Activated naive CD4-positive, alpha-beta T cell treated with anti-CD3 and anti-CD28 coated beads, Interleukin-2, amount 50 U/mL, for 24 hours (primary cell): ENCODE data around the gene PLEKHM1.

Source experiments
- H3K27ac Mint-ChIP-seq: one replicate; pipeline ENCODE4 v1.8.0; 2021; ENCODE audit warnings: mild to moderate bottlenecking, mixed read lengths
- H3K27me3 Mint-ChIP-seq: one replicate; pipeline ENCODE4 v1.8.0; 2021; ENCODE audit warnings: mixed read lengths
- H3K36me3 Mint-ChIP-seq: one replicate; pipeline ENCODE4 v1.8.0; 2021; ENCODE audit warnings: mixed read lengths
- H3K4me1 Mint-ChIP-seq: one replicate; pipeline ENCODE4 v1.8.0; 2021; ENCODE audit warnings: mixed read lengths
- H3K4me3 Mint-ChIP-seq: one replicate; pipeline ENCODE4 v1.8.0; 2021; ENCODE audit warnings: mild to moderate bottlenecking, mixed read lengths
- H3K9me3 Mint-ChIP-seq: one replicate; pipeline ENCODE4 v1.8.0; 2021; ENCODE audit warnings: mixed read lengths

The PLEKHM1 gene

DNA sequence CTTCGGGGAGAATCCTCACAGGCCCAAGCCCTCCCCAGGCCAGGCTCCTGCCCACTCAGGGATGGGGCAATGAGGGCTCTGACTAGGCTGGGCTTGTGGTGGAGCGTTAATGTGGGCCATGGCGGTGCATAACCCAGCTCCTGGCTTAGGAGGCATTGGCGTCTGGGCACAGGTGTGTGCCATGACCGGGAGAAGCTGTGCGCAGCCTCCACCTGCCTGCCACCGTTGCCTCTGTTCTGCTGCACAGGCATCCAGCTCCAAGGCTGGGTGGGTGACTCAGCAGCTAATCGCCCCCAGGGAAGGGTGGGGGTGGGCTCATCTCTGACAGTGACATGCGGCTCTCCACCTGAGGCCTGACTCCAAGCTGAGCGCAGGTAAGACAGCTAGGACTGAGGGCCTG lies 54.4 kb downstream of the PLEKHM1 start:
- H3K4me3 Mint-ChIP-seq, result no peak overlapping the region
- H3K36me3 Mint-ChIP-seq, result peaks cover 2% of the 10 kb centered on the region
- no peak overlapping the region for H3K27ac Mint-ChIP-seq
- H3K27me3 Mint-ChIP-seq, result no peaks in the 10 kb centered on the region
- no peaks in the 10 kb centered on the region for H3K9me3 Mint-ChIP-seq
- H3K4me1 Mint-ChIP-seq, result peaks cover 9% of the 10 kb centered on the region

GRCh38 chr17:45435481-45435880 lies 55.0 kb downstream of the PLEKHM1 start:
- peaks cover 2% of the 10 kb centered on the region for H3K36me3 Mint-ChIP-seq
- H3K27ac Mint-ChIP-seq, result no peak overlapping the region

DNA sequence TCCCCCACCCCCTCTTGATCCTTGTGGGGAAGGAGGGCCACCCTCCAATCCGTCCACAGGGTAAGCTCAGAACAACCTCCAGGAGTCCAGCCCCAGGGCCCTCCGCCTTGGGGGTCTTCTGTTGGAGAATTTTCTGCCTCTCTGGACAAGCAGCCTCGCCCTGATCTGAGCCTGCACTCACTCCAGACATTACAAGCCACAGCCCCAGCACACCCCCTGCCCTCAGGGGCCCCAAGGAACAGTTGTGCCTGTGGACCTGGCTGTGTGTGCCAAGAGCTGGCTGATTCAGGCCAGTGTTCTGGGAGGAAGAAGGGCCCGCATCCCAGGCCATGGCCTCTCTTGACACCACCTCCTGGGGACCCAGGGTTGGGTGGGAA lies 57.4 kb downstream of the PLEKHM1 start:
- no peaks in the 10 kb centered on the region for H3K9me3 Mint-ChIP-seq
- peaks cover 2% of the 10 kb centered on the region for H3K36me3 Mint-ChIP-seq
- H3K4me1 Mint-ChIP-seq, result peaks cover 18% of the 10 kb centered on the region
- H3K4me3 Mint-ChIP-seq, result peak overlapping the region; percentile 75
- no peak overlapping the region for H3K27ac Mint-ChIP-seq
- H3K27me3 Mint-ChIP-seq, result no peaks in the 10 kb centered on the region

More at GRCh38 chr17:45435481-45435880, 55.0 kb downstream of the PLEKHM1 start:
- Mint-ChIP-seq H3K9me3 (no peaks in the 10 kb centered on the region), H3K4me1 (peaks cover 9% of the 10 kb centered on the region), H3K27me3 (no peaks in the 10 kb centered on the region), H3K4me3 (no peak overlapping the region)

- Mint-ChIP-seq H3K27me3 (no peaks in the 10 kb centered on the region), H3K9me3 (no peaks in the 10 kb centered on the region), H3K27ac (no peak within 1 kb of the TSS), H3K4me1 (peaks cover 22% of the 10 kb centered on the region), H3K36me3 (peaks cover under 1% of the 10 kb centered on the region), H3K4me3 (peak within 1 kb of the TSS; percentile 83)
These were observed 57.9 kb downstream of the PLEKHM1 start, which contains the start of gene ARHGAP27 for GRCh38 chr17:45432405-45433158. Gene ARHGAP27 (minus strand): TSS chr17:45432870. CDS start chr17:45430279, 2,591 bp downstream.

DNA sequence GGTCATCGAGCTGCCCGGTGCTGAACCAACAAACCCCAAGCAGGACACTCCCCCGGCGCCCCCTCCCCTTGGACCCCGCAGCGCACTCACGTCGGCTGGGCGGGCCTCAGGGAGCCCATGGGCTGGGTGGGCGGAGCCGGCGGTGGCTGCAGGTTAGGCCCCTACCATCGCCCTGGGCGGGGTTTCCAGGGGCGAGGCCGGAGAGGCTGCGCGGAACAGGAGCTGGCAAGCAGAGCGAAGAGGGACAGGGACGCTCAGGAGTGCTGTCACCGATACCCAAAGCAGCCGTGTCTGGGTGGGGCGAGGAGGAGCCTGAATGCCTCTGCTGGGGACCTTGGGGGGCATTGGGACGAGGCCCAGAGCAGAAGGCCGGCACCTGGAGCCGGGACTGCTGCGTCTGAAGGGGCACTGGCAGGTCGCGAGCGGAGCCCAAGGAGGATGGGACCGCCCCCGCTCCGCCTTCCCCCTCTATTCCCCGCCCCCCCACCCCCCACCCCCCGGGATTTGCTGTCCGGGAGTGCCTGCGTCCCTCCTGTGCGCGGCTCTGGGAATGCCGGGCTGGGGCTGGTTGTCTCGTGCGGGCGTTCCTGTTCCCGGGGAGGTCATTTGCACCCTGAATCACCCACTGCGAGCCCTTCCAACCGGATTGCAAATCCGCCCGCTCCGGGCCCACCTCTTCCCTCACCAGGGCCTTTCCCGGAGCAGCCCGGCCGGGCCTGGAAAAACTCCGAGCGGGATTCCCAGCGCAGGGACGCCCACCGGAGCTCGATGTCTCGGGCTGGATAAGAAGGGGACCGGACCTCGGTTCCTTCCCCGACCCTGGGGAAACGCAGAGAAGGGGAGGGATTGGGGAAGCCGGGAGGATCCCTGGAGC lies 58.8 kb downstream of the PLEKHM1 start:
- peak overlapping the region; percentile 83 for H3K4me3 Mint-ChIP-seq
- no peaks in the 10 kb centered on the region for H3K36me3 Mint-ChIP-seq
- H3K27ac Mint-ChIP-seq, result no peak overlapping the region
- H3K4me1 Mint-ChIP-seq, result peaks cover 22% of the 10 kb centered on the region
- H3K27me3 Mint-ChIP-seq, result no peaks in the 10 kb centered on the region
- no peaks in the 10 kb centered on the region for H3K9me3 Mint-ChIP-seq

- H3K27ac Mint-ChIP-seq, result no peak overlapping the region
- H3K4me1 Mint-ChIP-seq, result peaks cover 22% of the 10 kb centered on the region
- H3K9me3 Mint-ChIP-seq, result no peaks in the 10 kb centered on the region
- no peaks in the 10 kb centered on the region for H3K36me3 Mint-ChIP-seq
- H3K4me3 Mint-ChIP-seq, result peak overlapping the region; percentile 83
- no peaks in the 10 kb centered on the region for H3K27me3 Mint-ChIP-seq
These were observed 59.6 kb downstream of the PLEKHM1 start for GRCh38 chr17:45430738-45431530.

DNA sequence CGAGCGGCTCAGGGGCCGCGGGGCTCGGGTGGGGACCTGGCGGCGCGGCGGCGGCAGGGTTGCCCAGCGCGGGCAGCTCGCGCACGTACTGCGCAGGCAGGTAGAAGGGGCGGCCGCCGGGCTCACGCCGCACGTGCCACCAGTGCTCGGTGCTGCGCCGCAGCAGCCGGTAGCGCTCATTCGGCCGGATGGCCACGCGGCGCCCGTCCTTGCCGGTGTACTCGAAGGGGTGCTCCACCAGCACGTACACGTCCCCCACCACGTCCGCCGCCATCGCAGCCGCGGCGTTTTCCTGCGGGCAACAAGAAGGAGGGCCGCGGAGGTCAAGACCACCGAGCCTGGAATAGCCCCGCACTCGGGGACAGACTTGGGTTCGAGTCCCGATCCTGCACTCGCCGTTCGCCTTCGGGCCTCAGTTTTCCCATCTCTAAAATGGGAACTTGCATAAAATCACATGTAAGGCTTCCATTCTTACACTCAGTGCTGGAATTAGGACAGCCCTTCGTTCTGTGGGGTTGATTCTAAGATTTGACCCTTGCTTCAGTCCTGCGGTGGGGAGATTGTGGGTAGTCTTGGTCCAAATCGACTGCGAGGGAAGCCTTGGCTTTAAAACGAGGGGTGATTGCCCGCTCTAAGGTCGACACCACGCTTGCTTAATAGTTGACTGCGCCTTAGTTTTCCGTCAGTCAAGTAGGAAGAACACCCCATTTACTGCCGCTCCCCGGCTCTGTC lies 60.3 kb downstream of the PLEKHM1 start:
- Mint-ChIP-seq H3K9me3 (no peaks in the 10 kb centered on the region), H3K4me1 (peaks cover 22% of the 10 kb centered on the region), H3K36me3 (no peaks in the 10 kb centered on the region), H3K4me3 (peak overlapping the region; percentile 83), H3K27me3 (no peaks in the 10 kb centered on the region), H3K27ac (no peak overlapping the region)

- Mint-ChIP-seq H3K27ac (no peak overlapping the region), H3K4me3 (no peak overlapping the region), H3K27me3 (no peaks in the 10 kb centered on the region), H3K9me3 (no peaks in the 10 kb centered on the region), H3K36me3 (no peaks in the 10 kb centered on the region), H3K4me1 (peaks cover 22% of the 10 kb centered on the region)
These were observed 61.0 kb downstream of the PLEKHM1 start for GRCh38 chr17:45429339-45430005.

- H3K4me3 Mint-ChIP-seq, result no peak overlapping the region
- H3K36me3 Mint-ChIP-seq, result no peaks in the 10 kb centered on the region
- H3K27ac Mint-ChIP-seq, result no peak overlapping the region
- no peaks in the 10 kb centered on the region for H3K9me3 Mint-ChIP-seq
- H3K27me3 Mint-ChIP-seq, result no peaks in the 10 kb centered on the region
- peaks cover 22% of the 10 kb centered on the region for H3K4me1 Mint-ChIP-seq
These were observed 61.6 kb downstream of the PLEKHM1 start for GRCh38 chr17:45428931-45429338.

- Mint-ChIP-seq H3K36me3 (no peaks in the 10 kb centered on the region), H3K4me1 (peaks cover 22% of the 10 kb centered on the region), H3K27me3 (no peaks in the 10 kb centered on the region), H3K27ac (no peak overlapping the region), H3K9me3 (no peaks in the 10 kb centered on the region), H3K4me3 (peak overlapping the region; percentile 72)
These were observed 62.4 kb downstream of the PLEKHM1 start for GRCh38 chr17:45428050-45428617.

DNA sequence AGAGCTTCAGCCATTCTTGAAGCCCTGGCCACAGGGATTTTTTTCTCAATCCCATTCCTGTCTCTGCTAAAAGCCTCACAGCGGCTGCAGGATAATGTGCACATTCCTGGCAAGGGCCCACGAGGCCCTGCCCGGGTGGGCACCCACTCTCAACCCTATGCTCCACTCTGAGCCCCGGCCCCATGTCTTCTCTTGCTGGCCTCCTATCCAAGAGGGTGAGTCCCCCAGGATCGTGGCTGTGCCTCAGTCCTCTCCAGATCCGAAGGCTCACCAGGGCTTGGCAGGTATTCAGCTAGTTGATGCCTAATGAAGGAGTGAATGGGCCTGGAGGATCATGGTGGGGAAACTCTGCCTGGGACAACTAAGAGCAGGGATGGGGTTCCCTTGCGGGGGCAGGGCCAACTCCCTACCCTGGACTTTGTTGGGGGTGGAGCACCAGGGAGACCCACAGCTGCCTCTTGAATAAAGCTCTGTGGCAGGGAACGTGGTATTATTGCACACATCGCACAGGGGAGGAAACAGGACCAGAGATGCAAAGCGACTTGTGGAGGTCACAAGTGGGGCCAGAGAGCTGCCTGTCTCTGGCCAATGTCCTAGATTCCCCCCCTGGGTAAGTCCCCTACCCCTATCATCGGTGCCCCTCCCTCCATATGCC lies 63.2 kb downstream of the PLEKHM1 start:
- no peaks in the 10 kb centered on the region for H3K27me3 Mint-ChIP-seq
- no peaks in the 10 kb centered on the region for H3K9me3 Mint-ChIP-seq
- H3K27ac Mint-ChIP-seq, result no peak overlapping the region
- H3K4me1 Mint-ChIP-seq, result peaks cover 22% of the 10 kb centered on the region
- H3K4me3 Mint-ChIP-seq, result no peak overlapping the region
- H3K36me3 Mint-ChIP-seq, result no peaks in the 10 kb centered on the region

DNA sequence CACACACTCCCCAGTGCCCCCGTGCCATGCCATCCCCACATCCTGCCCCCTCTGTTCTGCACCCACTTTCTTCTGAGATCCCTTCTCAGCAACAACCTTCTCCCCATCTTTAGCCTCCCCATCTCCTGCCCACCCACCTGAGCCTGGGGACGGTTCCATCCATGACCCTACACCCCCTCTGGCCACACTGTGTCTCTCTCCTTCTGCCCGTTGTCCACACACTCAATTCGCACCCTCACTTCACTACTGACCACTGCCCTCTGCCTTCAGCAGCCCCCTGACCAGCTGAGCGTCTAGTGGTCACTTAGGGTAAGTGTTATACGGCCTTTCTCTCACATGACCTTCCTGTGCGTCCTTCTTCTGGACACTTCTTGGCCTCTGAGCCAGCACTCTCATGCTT lies 64.0 kb downstream of the PLEKHM1 start:
- Mint-ChIP-seq H3K36me3 (no peaks in the 10 kb centered on the region), H3K9me3 (no peaks in the 10 kb centered on the region), H3K27ac (no peak overlapping the region), H3K27me3 (no peaks in the 10 kb centered on the region), H3K4me1 (peaks cover 22% of the 10 kb centered on the region), H3K4me3 (no peak overlapping the region)

- no peaks in the 10 kb centered on the region for H3K9me3 Mint-ChIP-seq
- no peaks in the 10 kb centered on the region for H3K27me3 Mint-ChIP-seq
- H3K4me1 Mint-ChIP-seq, result peaks cover 21% of the 10 kb centered on the region
- H3K36me3 Mint-ChIP-seq, result no peaks in the 10 kb centered on the region
- H3K27ac Mint-ChIP-seq, result no peak overlapping the region
- H3K4me3 Mint-ChIP-seq, result no peak overlapping the region
These were observed 64.5 kb downstream of the PLEKHM1 start for GRCh38 chr17:45425984-45426413.
